ENCODE results near the gene SBNO1.

DNA sequence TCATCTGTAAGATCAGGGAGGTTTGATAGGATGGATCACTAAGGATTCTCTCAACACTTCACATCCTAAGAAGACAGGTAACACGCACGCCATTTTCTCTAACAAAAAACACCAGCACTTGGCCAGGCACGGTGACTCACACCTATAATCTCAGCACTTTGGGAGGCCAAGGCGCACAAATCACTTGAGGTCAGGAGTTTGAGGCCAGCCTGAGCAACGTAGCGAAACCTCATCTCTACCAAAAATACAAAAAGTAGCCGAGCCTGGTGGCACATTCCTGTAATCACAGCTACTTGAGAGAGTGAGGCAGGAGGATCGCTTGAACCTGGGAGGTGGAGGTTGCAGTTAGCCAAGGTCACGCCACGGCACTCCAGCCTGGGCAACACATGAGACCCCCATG is 82.5 kb downstream of the SBNO1 start:
- TF ChIP-seq EZH2 (IDR thresholded peaks at IDR 0.05; ENCODE audit: borderline replicate concordance, low read depth, low read length, poor library complexity, severe bottlenecking) (no peak), CTCF (conservative IDR thresholded peaks at IDR 0.05; ENCODE audit: low read depth, low read length) (no peak)

All from A673 (cell line).